ENCODE data around the gene PDCD6IP. TPM values are rescaled to one million over a fixed set of nuclear protein-coding genes. Genes with fewer than 3 reads are reported as not detected.
A peak's percentile ranks its signal among the peaks of the same experiment; 100 is the strongest.
"Not testable (repeated sequence)": the region's sequence is repeated elsewhere in the genome, so short reads cannot be mapped to it uniquely, and the experiment has no call there.

Gene PDCD6IP
- total and polyA plus RNA-seq, 10 donors = 30.5 to 265 (median 175) TPM

- Histone ChIP-seq H3K4me3 (no peak overlapping the region), H3K4me1 (peaks cover 0 to 30% (median 0%) of the 10 kb centered on the region in 6 donors), H3K27ac (no peak overlapping the region), H3K9me3 (no peaks in the 10 kb centered on the region), H3K36me3 (peaks cover 0 to 85% (median 31%) of the 10 kb centered on the region in 6 donors), H3K27me3 (replicated peaks in 1 of 7) (no peaks in the 10 kb centered on the region)
- TF ChIP-seq POLR2AphosphoS5 (IDR thresholded peaks at IDR 0.05) (no peak), POLR2A (IDR thresholded peaks at IDR 0.05) (no peak)
- TF ChIP-seq, protein P1, sequence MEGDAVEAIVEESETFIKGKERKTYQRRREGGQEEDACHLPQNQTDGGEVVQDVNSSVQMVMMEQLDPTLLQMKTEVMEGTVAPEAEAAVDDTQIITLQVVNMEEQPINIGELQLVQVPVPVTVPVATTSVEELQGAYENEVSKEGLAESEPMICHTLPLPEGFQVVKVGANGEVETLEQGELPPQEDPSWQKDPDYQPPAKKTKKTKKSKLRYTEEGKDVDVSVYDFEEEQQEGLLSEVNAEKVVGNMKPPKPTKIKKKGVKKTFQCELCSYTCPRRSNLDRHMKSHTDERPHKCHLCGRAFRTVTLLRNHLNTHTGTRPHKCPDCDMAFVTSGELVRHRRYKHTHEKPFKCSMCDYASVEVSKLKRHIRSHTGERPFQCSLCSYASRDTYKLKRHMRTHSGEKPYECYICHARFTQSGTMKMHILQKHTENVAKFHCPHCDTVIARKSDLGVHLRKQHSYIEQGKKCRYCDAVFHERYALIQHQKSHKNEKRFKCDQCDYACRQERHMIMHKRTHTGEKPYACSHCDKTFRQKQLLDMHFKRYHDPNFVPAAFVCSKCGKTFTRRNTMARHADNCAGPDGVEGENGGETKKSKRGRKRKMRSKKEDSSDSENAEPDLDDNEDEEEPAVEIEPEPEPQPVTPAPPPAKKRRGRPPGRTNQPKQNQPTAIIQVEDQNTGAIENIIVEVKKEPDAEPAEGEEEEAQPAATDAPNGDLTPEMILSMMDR (IDR thresholded peaks at IDR 0.05 in 8 of 11, conservative IDR thresholded peaks at IDR 0.05 in 3 of 11) = no peak
- DNase-seq = no peak
- intact Hi-C loops (cut with DNase I; ENCODE audit: low total_unique reads) = no loop called here
These were observed 32.6 kb downstream of the PDCD6IP start for GRCh38 chr3:33831053-33831452.

DNA sequence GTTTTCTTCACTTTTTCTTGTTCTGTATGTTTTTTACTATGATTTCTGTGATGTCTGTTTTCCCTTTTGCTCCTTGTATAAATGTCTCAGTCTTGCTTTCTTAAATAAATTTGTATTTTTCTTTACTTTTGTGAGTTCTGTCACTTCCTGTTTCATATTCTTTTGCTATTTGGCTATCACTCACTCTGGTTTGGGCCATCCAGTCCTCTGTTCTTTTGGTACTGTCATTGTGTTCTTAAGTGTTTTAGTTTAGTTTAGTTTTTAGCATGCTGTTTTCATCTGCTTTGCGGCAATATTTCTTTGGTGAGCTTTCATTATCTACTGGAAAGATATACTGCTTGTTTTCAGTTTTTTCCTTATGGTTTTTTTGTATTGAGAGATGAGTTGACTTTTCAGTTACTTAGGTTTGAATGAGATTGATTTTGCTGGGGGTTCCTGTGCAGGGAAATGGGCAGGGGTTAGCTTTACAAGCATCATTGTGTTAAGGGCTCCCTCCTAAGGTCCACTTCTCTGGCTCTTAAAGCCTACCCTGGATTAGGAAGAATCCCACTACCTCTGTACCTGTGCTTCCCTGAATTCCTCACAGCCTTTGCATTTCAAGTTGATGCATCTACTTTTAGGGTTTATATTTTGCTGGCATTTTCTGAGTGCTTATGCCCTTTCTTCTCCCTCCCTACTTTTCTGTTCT, 35.1 kb downstream of the PDCD6IP start:
- 71 to 93% (median 91%) methylated on average over 1 of the region's 1 CpG for WGBS, 5 donors
- intact Hi-C loops (cut with DNase I; ENCODE audit: low total_unique reads) = no loop called here
- no peaks in the 10 kb centered on the region for H3K27me3 ChIP-seq (replicated peaks in 1 of 7)

GRCh38 chr3:33834096-33834453, 35.6 kb downstream of the PDCD6IP start:
- no peaks in the 10 kb centered on the region for H3K9me3 ChIP-seq
- no peak overlapping the region for H3K4me3 ChIP-seq
- WGBS, 5 donors = 51 to 69% (median 55%) methylated on average over 3 of the region's 3 CpGs
- no peak for DNase-seq
- TF ChIP-seq, protein P1 (IDR thresholded peaks at IDR 0.05 in 8 of 11, conservative IDR thresholded peaks at IDR 0.05 in 3 of 11) = no peak
- TF ChIP-seq POLR2AphosphoS5 (IDR thresholded peaks at IDR 0.05) = no peak
- TF ChIP-seq POLR2A (IDR thresholded peaks at IDR 0.05) = no peak
- peaks cover 0 to 30% (median 0%) of the 10 kb centered on the region in 6 donors for H3K4me1 ChIP-seq
- no peaks in the 10 kb centered on the region for H3K27me3 ChIP-seq (replicated peaks in 1 of 7)
- intact Hi-C loops (cut with DNase I; ENCODE audit: low total_unique reads) = no loop called here
- H3K27ac ChIP-seq = peak overlapping the region in 4 of 8 donors; percentile 3 to 57 (median 24)
- H3K36me3 ChIP-seq = peaks cover 0 to 85% (median 36%) of the 10 kb centered on the region in 6 donors

More for the DNA sequence above, 35.1 kb downstream of the PDCD6IP start:
- TF ChIP-seq POLR2A (IDR thresholded peaks at IDR 0.05) (no peak), POLR2AphosphoS5 (IDR thresholded peaks at IDR 0.05) (no peak)
- TF ChIP-seq, protein P1 (IDR thresholded peaks at IDR 0.05 in 8 of 11, conservative IDR thresholded peaks at IDR 0.05 in 3 of 11) = no peak
- H3K9me3 ChIP-seq = no peaks in the 10 kb centered on the region
- DNase-seq = no peak
- H3K36me3 ChIP-seq = peaks cover 0 to 85% (median 36%) of the 10 kb centered on the region in 6 donors
- H3K4me1 ChIP-seq = peaks cover 0 to 30% (median 0%) of the 10 kb centered on the region in 6 donors
- H3K4me3 ChIP-seq = no peak overlapping the region
- H3K27ac ChIP-seq = peak overlapping the region in 4 of 8 donors; percentile 3 to 57 (median 24)

GRCh38 chr3:33837182-33837581, 38.8 kb downstream of the PDCD6IP start:
- peaks cover 0 to 30% (median 0%) of the 10 kb centered on the region in 6 donors for H3K4me1 ChIP-seq
- H3K27ac ChIP-seq; H3K4me3 ChIP-seq; H3K9me3 ChIP-seq; H3K27me3 ChIP-seq (replicated peaks in 1 of 7); intact Hi-C loops (cut with DNase I; ENCODE audit: low total_unique reads); DNase-seq: not testable (repeated sequence)
- peaks cover 0 to 86% (median 43%) of the 10 kb centered on the region in 6 donors for H3K36me3 ChIP-seq
- 86 to 98% (median 91%) methylated on average over 2 to 3 of the region's 3 CpGs for WGBS, 5 donors
